HG03457 (cell line): ENCODE data around the gene MORF4L1.
"Not testable (repeated sequence)": the region's sequence is repeated elsewhere in the genome, so short reads cannot be mapped to it uniquely, and the experiment has no call there.

Experiments
- ATAC-seq: cut with Tn5 transposase; IDR thresholded peaks from one replicate; pipeline ENCODE4 v1.9.1; 2021; ENCODE audit warnings: moderate number of reproducible peaks; ENCODE audit not compliant: unreplicated experiment

MORF4L1 gene

DNA sequence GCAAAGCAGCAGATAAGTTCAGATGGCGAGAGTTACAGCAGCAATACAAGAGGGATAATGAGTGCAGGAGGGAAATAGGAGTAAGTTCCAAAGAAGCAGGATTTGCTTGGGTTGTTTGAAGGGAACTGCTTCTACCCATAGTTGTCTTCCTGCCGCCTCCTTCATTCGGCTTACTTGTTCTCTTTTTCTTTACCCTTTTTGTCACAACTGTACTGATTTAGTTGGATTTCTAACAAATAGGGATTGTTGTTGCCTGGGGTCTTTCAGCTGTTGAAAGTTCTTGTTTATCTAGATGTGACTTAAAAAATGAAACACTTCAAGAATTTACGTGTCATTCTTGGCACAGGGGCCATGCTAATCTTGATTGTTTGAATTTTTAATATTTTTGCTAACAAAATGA lies 25.9 kb downstream of the MORF4L1 start:
- no peak for ATAC-seq

- not testable (repeated sequence) for ATAC-seq
These were observed 28.3 kb downstream of the MORF4L1 start for GRCh38 chr15:78900819-78901533.

DNA sequence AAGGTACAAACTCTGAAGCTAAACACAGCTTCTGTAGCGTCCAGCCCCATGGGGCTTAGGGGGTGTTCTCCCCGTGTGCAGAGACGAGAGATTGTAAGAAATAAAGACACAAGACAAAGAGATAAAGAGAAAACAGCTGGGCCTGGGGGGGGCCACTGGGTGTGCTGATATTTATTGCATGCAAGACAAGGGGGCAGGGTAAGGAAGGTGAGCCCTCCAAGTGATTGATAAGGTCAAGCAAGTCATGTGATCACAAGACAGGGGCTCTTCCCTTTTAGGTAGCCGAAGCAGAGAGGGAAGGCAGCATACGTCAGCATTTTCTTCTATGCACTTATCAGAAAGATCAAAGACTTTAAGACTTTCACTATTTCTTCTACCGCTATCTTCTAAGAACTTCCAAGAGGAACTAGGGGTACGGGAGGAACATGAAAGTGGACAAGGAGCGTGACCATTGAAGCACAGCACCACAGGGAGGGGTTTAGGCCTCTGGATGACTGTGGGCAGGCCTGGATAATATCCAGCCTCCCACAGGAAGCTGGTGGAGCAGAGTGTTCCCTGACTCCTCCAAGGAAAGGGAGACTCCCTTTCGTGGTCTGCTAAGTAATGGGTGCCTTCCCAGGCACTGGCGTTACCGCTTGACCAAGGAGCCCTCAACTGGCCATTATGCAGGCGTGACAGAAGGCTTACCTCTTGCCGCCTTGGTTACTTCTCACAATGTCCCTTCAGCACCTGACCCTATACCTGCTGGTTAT lies 29.8 kb downstream of the MORF4L1 start:
- not testable (repeated sequence) for ATAC-seq

DNA sequence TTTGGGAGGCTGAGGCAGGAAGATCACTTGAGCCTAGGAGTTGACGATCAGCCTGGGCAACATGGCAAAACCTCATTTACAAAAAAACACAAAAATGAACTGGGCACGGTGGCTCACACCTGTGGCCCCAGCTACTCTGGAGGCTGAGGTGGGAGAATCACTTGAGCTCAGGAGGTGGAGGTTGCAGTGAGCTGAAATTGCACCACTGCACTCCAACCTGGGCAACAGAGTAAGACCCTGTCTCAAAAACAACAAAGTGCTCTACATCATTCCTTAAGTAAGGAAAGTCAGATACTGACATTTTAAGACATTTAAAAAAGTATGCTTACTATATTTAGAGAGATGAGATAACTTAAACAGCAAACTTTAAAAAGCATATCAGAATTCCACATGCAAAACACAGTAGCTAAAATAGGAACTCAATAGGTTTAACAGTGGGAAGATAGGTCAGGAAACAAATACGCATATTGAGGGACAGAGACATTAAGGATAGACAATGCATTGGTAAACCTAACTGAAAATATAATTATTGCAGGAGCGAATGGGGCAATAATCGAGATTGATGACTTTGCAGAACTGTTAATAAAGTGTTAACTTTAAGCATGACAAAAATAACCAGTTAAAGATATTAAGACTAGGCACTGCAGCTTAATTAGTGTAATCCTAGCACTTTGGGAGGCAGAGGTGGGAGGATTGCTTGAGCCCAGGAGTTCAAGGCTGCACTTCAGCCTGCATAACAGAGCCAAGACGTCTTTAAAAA lies 32.1 kb downstream of the MORF4L1 start:
- ATAC-seq = no peak

DNA sequence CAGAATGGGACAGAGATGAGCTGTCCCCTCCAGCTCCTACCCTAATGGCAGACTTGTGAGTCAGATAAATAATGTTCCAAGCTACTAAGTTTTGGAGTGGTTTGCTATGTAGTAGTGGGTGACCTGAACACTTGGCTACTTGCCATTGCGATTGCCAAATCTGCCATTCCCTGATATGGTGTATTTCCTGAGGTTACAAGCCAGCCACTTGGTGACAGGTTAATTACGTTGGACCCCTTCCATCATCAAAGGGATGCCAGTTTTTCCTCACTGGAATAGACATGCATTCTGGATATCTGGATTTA lies 33.6 kb downstream of the MORF4L1 start:
- ATAC-seq = no peak

DNA sequence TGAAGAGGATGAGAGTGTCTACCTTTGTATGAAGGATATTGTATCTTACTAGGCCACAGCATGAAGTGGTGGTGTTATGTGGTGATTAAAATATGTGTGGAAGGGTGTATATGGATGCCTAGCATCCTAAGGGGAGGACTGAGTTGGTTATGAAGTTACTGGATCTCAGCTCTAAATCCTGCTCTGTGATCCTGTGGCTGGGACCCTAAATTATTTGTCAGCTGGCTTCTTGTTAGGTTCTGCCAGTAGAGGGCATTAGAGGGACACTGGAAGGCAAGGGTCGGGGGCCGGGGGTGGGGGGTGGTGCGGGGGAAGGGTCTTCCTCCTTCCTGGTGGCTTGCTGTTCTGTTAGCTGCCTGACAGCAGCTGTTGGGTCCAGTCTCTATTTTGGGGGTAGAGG lies 34.9 kb downstream of the MORF4L1 start:
- ATAC-seq = no peak

DNA sequence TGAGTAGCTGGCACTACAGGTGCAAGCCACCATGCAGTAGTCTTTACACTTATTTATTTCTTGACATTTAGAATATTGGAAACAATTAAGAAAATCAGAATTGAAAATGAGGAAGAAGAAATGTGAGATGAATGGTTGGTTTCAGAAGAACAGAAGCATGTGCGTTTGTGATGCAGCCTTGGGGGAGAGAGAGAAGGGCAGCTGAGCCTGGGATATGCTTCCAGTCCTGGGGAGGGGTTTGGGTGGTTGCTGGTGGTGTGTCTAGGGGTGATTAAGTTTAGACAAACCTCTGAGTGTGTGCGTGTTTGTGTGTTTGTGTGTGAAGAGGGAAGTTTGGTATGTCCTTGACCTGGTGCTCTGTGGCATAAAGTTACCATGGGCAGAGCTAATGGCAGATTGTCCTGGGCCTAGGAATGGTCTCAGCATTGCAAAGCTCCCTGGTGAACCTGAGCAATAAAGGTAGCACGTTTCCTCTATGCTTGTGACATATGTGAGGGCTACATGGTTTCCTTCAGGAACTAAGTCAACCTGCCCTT lies 36.5 kb downstream of the MORF4L1 start:
- no peak for ATAC-seq

GRCh38 chr15:78909791-78910228 lies 37.1 kb downstream of the MORF4L1 start:
- ATAC-seq = no peak

DNA sequence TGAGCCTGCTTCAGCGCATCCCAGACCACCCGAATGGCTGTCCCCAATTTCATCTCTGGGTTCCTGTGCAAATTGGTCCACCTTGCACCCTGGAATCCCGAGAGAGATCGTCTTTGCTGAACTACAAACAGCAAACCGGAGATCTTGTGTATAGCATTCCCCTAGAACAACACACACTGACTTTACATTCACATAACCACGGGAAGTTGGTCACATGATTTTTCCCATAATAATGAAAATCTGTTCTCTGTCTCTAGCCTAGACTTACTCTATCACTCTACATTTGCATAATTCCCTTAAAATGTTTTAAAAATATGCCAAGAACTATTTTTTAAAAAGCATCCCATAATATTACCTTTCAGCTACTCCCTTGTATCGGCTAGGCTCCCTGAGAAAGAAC lies 37.6 kb downstream of the MORF4L1 start:
- no peak for ATAC-seq

- no peak for ATAC-seq
These were observed 39.6 kb downstream of the MORF4L1 start for GRCh38 chr15:78912316-78912715.

DNA sequence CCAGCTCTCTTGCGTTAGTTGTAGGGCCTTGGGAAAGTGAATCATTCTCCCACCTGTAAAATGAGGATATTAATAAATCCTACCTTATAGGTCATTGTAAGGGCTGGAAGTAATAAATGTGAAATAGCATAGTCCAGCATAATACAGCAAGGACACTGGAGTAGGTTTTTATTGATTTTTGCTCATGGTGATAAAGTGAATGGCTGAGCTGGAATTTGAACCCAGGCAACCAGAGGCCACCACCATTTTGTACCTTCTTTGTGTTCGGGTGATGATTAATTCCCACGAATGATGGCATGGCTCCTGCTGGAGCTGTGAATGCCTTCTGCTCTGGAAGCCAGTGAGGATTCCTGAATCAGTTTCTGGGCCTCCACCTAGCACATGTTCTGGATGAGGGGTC lies 40.3 kb downstream of the MORF4L1 start:
- no peak for ATAC-seq

- no peak for ATAC-seq
These were observed 41.5 kb downstream of the MORF4L1 start for GRCh38 chr15:78914027-78914764.

DNA sequence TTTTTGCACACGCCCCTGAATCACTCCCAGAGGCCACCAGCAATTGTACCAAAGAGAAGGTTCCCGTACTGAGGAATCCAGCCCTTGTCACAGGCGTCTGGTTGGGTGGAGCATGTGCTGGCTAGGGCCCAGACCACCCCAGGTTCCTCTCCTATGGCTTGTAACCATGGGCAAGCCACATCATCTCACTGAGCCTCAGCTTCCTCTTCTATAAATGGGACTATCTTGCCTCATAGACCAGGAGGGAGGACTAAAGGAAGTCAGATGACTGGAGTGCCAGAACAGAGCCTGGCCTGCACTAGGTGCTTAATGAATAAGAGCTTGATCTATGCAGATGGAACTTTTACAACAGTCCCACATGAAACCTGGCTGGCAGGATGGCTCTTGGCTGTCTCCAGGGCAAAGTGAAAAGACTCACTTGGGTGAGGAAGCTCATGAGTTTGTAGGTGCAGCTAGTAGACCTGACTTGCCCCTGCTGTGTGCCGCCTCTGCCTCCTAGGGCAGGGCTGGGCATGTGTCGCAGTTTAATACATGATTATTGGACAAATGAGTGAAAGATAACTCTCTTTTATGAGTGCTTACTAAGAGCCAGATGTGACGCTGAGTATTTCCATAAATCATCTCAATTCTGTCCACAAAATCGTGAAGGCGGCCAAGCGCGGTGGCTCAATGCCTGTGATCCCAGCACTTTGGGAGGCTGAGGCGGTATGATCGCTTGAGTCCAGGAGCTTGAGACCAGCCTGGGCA lies 42.8 kb downstream of the MORF4L1 start:
- no peak for ATAC-seq

DNA sequence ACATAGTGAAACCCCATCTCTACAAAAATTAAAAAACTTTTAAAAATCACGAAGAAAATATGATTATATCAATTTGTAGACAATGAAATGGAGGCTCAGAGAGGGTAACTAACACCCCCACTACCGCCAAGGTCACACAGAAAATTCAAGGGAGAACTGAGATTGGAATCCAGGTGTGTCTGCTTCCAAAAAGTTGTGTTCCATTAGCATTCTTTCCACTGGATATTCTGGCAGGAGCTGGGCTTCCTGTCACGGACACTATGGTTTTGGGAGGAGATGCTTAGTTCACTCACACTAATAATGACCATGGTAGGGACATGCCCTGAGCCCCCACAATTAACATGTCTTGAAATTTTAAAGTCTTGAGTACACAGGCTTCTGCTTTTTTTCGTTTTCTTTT lies 43.4 kb downstream of the MORF4L1 start:
- ATAC-seq = no peak

DNA sequence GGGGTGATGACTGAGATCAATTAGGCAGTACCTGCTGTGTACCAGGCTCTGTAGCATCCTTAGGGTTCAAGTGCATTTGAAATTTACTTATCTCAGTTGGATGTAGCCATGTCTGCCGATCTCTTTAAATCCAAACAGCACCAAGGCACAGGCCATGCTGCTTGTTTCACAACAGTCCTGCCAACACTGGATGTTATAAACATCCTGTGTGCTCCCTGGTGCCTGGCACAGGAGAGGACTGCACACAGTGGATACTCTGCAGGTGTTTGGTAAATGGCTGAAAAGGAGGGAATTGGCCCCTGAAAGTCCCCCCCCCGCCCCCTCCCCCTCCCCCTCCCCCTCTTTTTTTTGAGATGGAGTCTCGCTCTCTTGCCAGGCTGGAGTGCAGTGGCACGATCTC lies 45.2 kb downstream of the MORF4L1 start:
- ATAC-seq = no peak

DNA sequence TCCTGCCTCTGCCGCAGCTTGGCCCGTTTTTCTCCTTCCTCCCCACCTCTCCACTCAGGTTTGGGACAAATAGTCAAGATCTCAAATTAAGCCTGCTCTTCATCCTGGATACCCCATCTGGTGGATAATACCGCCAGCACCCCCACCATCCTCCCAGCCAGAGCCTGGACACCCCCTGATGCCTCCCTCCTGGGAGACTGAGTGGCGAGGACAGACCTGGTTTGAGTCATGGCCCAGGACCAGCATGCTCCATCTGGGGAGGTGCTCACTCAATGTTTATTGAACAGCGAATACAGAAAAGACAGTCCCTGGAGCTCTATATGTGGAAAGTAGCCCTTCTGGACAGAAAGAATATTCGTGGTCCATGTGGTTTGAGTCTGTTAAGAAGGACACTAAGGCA lies 48.8 kb downstream of the MORF4L1 start:
- ATAC-seq = no peak

GRCh38 chr15:78921940-78922339 lies 49.2 kb downstream of the MORF4L1 start:
- no peak for ATAC-seq

DNA sequence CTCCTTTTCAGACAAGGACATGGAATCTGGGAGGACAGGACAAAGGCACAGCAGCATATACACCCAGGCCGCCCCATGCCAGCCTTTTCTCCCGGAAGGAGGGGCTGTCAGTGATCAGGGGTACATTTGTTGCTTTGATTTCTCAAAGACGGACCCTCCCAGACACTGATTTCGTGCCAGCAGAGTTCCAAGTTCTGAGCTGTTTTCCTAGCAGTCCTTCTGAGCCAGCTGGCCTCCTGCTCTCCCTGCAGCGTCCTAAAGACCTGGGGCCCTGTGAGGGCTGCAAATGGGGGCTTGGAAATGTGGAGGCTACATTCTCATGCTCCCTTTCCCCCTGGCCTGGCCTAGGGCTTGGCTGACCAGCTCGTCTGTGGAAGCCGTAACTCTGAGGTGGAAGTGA lies 49.8 kb downstream of the MORF4L1 start:
- ATAC-seq = no peak

GRCh38 chr15:78923015-78923414 lies 50.3 kb downstream of the MORF4L1 start:
- no peak for ATAC-seq
